Neural cell (in vitro differentiated cells): ENCODE data around the gene DDC.

Experiments
- CTCF ChIP-seq: fragments of 450-650 bp; IDR thresholded peaks from 2 replicates; pipeline ENCODE4 v1.5.1; 2014; ENCODE audit warnings: antibody characterized with exemption, mild to moderate bottlenecking, moderate library complexity; ENCODE audit not compliant: poor library complexity, severe bottlenecking
- EP300 ChIP-seq: fragments of 450-650 bp; conservative IDR thresholded peaks from 2 replicates; pipeline ENCODE4 v1.6.1; 2014; ENCODE audit warnings: antibody characterized with exemption, mild to moderate bottlenecking, moderate library complexity; ENCODE audit not compliant: poor library complexity, severe bottlenecking
- EZH2 ChIP-seq: fragments of 200-600, 300-800 bp; shearing (Covaris generic), sonication (generic); IDR thresholded peaks from 2 replicates; pipeline ENCODE4 v1.6.1; 2014; ENCODE audit warnings: antibody characterized with exemption, low read length, borderline replicate concordance, mild to moderate bottlenecking; ENCODE audit not compliant: insufficient read depth, poor library complexity, severe bottlenecking
- MXI1 ChIP-seq: fragments of 450-650 bp; conservative IDR thresholded peaks from 2 replicates; pipeline ENCODE4 v1.6.1; 2014; ENCODE audit warnings: antibody characterized with exemption, mild to moderate bottlenecking; ENCODE audit not compliant: poor library complexity, severe bottlenecking
- POLR2AphosphoS5 ChIP-seq: IDR thresholded peaks from 2 replicates; pipeline ENCODE4 v1.6.1; 2012
- TAF1 ChIP-seq: IDR thresholded peaks from 2 replicates; pipeline ENCODE4 v1.6.1; 2012; ENCODE audit warnings: low read depth
- TF ChIP-seq, protein P1 (sequence below): IDR thresholded peaks from 2 replicates; pipeline ENCODE4 v1.6.1; 2012; ENCODE audit warnings: borderline replicate concordance

- TF ChIP-seq CTCF (no peak), POLR2AphosphoS5 (no peak), EZH2 (no peak), EP300 (no peak), TAF1 (no peak), MXI1 (no peak)
- TF ChIP-seq, protein P1, sequence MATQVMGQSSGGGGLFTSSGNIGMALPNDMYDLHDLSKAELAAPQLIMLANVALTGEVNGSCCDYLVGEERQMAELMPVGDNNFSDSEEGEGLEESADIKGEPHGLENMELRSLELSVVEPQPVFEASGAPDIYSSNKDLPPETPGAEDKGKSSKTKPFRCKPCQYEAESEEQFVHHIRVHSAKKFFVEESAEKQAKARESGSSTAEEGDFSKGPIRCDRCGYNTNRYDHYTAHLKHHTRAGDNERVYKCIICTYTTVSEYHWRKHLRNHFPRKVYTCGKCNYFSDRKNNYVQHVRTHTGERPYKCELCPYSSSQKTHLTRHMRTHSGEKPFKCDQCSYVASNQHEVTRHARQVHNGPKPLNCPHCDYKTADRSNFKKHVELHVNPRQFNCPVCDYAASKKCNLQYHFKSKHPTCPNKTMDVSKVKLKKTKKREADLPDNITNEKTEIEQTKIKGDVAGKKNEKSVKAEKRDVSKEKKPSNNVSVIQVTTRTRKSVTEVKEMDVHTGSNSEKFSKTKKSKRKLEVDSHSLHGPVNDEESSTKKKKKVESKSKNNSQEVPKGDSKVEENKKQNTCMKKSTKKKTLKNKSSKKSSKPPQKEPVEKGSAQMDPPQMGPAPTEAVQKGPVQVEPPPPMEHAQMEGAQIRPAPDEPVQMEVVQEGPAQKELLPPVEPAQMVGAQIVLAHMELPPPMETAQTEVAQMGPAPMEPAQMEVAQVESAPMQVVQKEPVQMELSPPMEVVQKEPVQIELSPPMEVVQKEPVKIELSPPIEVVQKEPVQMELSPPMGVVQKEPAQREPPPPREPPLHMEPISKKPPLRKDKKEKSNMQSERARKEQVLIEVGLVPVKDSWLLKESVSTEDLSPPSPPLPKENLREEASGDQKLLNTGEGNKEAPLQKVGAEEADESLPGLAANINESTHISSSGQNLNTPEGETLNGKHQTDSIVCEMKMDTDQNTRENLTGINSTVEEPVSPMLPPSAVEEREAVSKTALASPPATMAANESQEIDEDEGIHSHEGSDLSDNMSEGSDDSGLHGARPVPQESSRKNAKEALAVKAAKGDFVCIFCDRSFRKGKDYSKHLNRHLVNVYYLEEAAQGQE: no peak
These were observed 5.3 kb downstream of the DDC start for GRCh38 chr7:50559881-50560280.
